ENCODE data around the gene HNRNPA3.
"Not testable (repeated sequence)": the region's sequence is repeated elsewhere in the genome, so short reads cannot be mapped to it uniquely, and the experiment has no call there.

Gene HNRNPA3

GRCh38 chr2:177178797-177179196 lies 33.8 kb upstream of the HNRNPA3 start:
- Mint-ChIP-seq H3K27ac (no peak overlapping the region), H3K4me3 (no peak overlapping the region), H3K4me1 (peaks cover 4% of the 10 kb centered on the region), H3K36me3 (ENCODE audit: low read depth) (no peaks in the 10 kb centered on the region), H3K9me3 (no peaks in the 10 kb centered on the region), H3K27me3 (ENCODE audit: low read depth) (no peaks in the 10 kb centered on the region)
- no peak for TF ChIP-seq CTCF (IDR thresholded peaks at IDR 0.05; ENCODE audit: unreplicated experiment in 3 of 3)

- Mint-ChIP-seq H3K4me3 (no peak overlapping the region), H3K9me3 (no peaks in the 10 kb centered on the region), H3K36me3 (ENCODE audit: low read depth) (no peaks in the 10 kb centered on the region), H3K27ac (no peak overlapping the region), H3K27me3 (ENCODE audit: low read depth) (no peaks in the 10 kb centered on the region), H3K4me1 (peaks cover 3% of the 10 kb centered on the region)
- TF ChIP-seq CTCF (IDR thresholded peaks at IDR 0.05; ENCODE audit: unreplicated experiment in 3 of 3) = no peak
Observed at GRCh38 chr2:177179227-177179626, 33.4 kb upstream of the HNRNPA3 start.

GRCh38 chr2:177179671-177180070 lies 32.9 kb upstream of the HNRNPA3 start:
- H3K4me3 Mint-ChIP-seq = not testable (repeated sequence)

GRCh38 chr2:177180269-177181000 lies 32.2 kb upstream of the HNRNPA3 start:
- no peak for TF ChIP-seq CTCF (IDR thresholded peaks at IDR 0.05; ENCODE audit: unreplicated experiment in 3 of 3)
- Mint-ChIP-seq H3K4me1 (no peaks in the 10 kb centered on the region), H3K36me3 (ENCODE audit: low read depth) (no peaks in the 10 kb centered on the region), H3K4me3 (no peak overlapping the region), H3K27ac (no peak overlapping the region), H3K9me3 (no peaks in the 10 kb centered on the region), H3K27me3 (ENCODE audit: low read depth) (no peaks in the 10 kb centered on the region)

More at GRCh38 chr2:177179671-177180070, 32.9 kb upstream of the HNRNPA3 start:
- H3K36me3 Mint-ChIP-seq (ENCODE audit: low read depth); H3K27me3 Mint-ChIP-seq (ENCODE audit: low read depth); H3K9me3 Mint-ChIP-seq; H3K4me1 Mint-ChIP-seq; H3K27ac Mint-ChIP-seq: not testable (repeated sequence)

GRCh38 chr2:177183860-177184259 lies 28.7 kb upstream of the HNRNPA3 start:
- H3K4me1 Mint-ChIP-seq = no peaks in the 10 kb centered on the region
- H3K36me3 Mint-ChIP-seq (ENCODE audit: low read depth) = no peaks in the 10 kb centered on the region
- TF ChIP-seq CTCF (IDR thresholded peaks at IDR 0.05; ENCODE audit: unreplicated experiment in 3 of 3) = no peak
- no peaks in the 10 kb centered on the region for H3K27me3 Mint-ChIP-seq (ENCODE audit: low read depth)
- H3K27ac Mint-ChIP-seq = no peak overlapping the region
- H3K4me3 Mint-ChIP-seq = no peak overlapping the region
- H3K9me3 Mint-ChIP-seq = no peaks in the 10 kb centered on the region

- no peak overlapping the region for H3K27ac Mint-ChIP-seq
- no peak overlapping the region for H3K4me3 Mint-ChIP-seq
- H3K27me3 Mint-ChIP-seq (ENCODE audit: low read depth) = no peaks in the 10 kb centered on the region
- H3K9me3 Mint-ChIP-seq = no peaks in the 10 kb centered on the region
- H3K4me1 Mint-ChIP-seq = no peaks in the 10 kb centered on the region
- no peaks in the 10 kb centered on the region for H3K36me3 Mint-ChIP-seq (ENCODE audit: low read depth)
- no peak for TF ChIP-seq CTCF (IDR thresholded peaks at IDR 0.05; ENCODE audit: unreplicated experiment in 3 of 3)
Observed at GRCh38 chr2:177184606-177185005, 28.0 kb upstream of the HNRNPA3 start.

GRCh38 chr2:177186038-177186437 lies 26.6 kb upstream of the HNRNPA3 start:
- H3K9me3 Mint-ChIP-seq; H3K27me3 Mint-ChIP-seq (ENCODE audit: low read depth); H3K36me3 Mint-ChIP-seq (ENCODE audit: low read depth); H3K4me1 Mint-ChIP-seq; H3K27ac Mint-ChIP-seq; H3K4me3 Mint-ChIP-seq: not testable (repeated sequence)
